KMS-11 (cell line): ENCODE results near the gene ASCC1.

Source experiments
- H2AFZ ChIP-seq: fragments of 200-600 bp; sonication (generic); 2 replicates; pipeline ENCODE4 v1.6.1; 2016; ENCODE audit warnings: antibody characterized with exemption, mixed run types, low read depth
- H3K27ac ChIP-seq: fragments of 200-600 bp; sonication (generic); 2 replicates; pipeline ENCODE4 v1.6.1; 2016; ENCODE audit warnings: mild to moderate bottlenecking, mixed run types
- H3K27me3 ChIP-seq: fragments of 200-600 bp; sonication (generic); 2 replicates; pipeline ENCODE4 v1.6.1; 2017; ENCODE audit warnings: mild to moderate bottlenecking, low read depth, mixed run types, moderate library complexity; ENCODE audit not compliant: insufficient read depth
- H3K36me3 ChIP-seq: fragments of 200-600 bp; sonication (generic); 2 replicates; pipeline ENCODE4 v1.6.1; 2017; ENCODE audit warnings: mild to moderate bottlenecking, mixed run types; ENCODE audit not compliant: insufficient read depth
- H3K4me1 ChIP-seq: fragments of 200-600 bp; sonication (generic); 2 replicates; pipeline ENCODE4 v1.6.1; 2016; ENCODE audit warnings: mild to moderate bottlenecking, low read depth, mixed run types; ENCODE audit not compliant: poor library complexity, severe bottlenecking
- H3K4me2 ChIP-seq: fragments of 200-600 bp; sonication (generic); 2 replicates; pipeline ENCODE4 v1.7.0; 2016; ENCODE audit warnings: mild to moderate bottlenecking, mixed run types
- H3K4me3 ChIP-seq: fragments of 200-600 bp; sonication (generic); IDR thresholded peaks from 2 replicates; pipeline ENCODE4 v1.6.1; 2017; ENCODE audit warnings: low read depth, low read length, mixed read lengths; ENCODE audit not compliant: insufficient read depth
- H3K79me2 ChIP-seq: fragments of 200-600 bp; sonication (generic); 2 replicates; pipeline ENCODE4 v1.6.1; 2016; ENCODE audit warnings: low read depth, mixed run types; ENCODE audit not compliant: insufficient read depth
- H3K9ac ChIP-seq: fragments of 200-600 bp; sonication (generic); 2 replicates; pipeline ENCODE4 v1.6.1; 2016; ENCODE audit warnings: mild to moderate bottlenecking, mixed run types
- H4K20me1 ChIP-seq: fragments of 200-600 bp; sonication (generic); 2 replicates; pipeline ENCODE4 v1.6.1; 2016; ENCODE audit warnings: mild to moderate bottlenecking, mixed run types; ENCODE audit not compliant: insufficient read depth
- CTCF ChIP-seq: fragments of 200-600 bp; sonication (generic); conservative IDR thresholded peaks from 2 replicates; pipeline ENCODE4 v1.6.1; 2017; ENCODE audit warnings: low read depth, mild to moderate bottlenecking, antibody characterized with exemption, low read length, moderate library complexity, mixed read lengths

ASCC1 gene

GRCh38 chr10:72215611-72216549, at the start of gene ASCC1, which contains the start of gene ANAPC16:
Gene ASCC1 (minus strand): TSS chr10:72216276. CDS start chr10:72213298, 2,978 bp downstream.
Gene ANAPC16 (plus strand): TSS chr10:72216012. CDS start chr10:72223915, 7,903 bp downstream.
- Histone ChIP-seq H3K36me3 (no peaks in the 10 kb centered on the region), H3K4me2 (peak within 1 kb of the TSS; percentile 90), H3K9ac (peak within 1 kb of the TSS; percentile 81), H3K4me1 (peaks cover 29% of the 10 kb centered on the region), H3K4me3 (no peak within 1 kb of the TSS), H3K27me3 (no peaks in the 10 kb centered on the region), H3K79me2 (peaks cover 48% of the 10 kb centered on the region), H2AFZ (peak within 1 kb of the TSS; percentile 76), H3K27ac (peak within 1 kb of the TSS; percentile 85), H4K20me1 (no peaks in the 10 kb centered on the region)
- no peak for TF ChIP-seq CTCF

- Histone ChIP-seq H4K20me1 (no peaks in the 10 kb centered on the region), H3K36me3 (no peaks in the 10 kb centered on the region), H2AFZ (no peak overlapping the region), H3K27me3 (no peaks in the 10 kb centered on the region), H3K4me2 (no peak overlapping the region; the same call in 1 of the 2 replicates), H3K9ac (no peak overlapping the region), H3K27ac (no peak overlapping the region), H3K79me2 (no peaks in the 10 kb centered on the region), H3K4me1 (peaks cover 59% of the 10 kb centered on the region), H3K4me3 (no peak overlapping the region)
- no peak for TF ChIP-seq CTCF
Measured at GRCh38 chr10:72265508-72265907, 49.4 kb upstream of the ASCC1 start.

GRCh38 chr10:72264536-72264935, 48.5 kb upstream of the ASCC1 start:
- peak overlapping the region; percentile 93; the same call in 1 of the 2 replicates for H3K27ac ChIP-seq
- H3K79me2 ChIP-seq, result no peaks in the 10 kb centered on the region
- H3K36me3 ChIP-seq, result no peaks in the 10 kb centered on the region
- peaks cover 69% of the 10 kb centered on the region for H3K4me1 ChIP-seq
- no peak for TF ChIP-seq CTCF
- H3K27me3 ChIP-seq, result no peaks in the 10 kb centered on the region
- no peak overlapping the region for H3K4me3 ChIP-seq
- H4K20me1 ChIP-seq, result no peaks in the 10 kb centered on the region
- no peak overlapping the region for H3K9ac ChIP-seq
- H3K4me2 ChIP-seq, result peak overlapping the region; percentile 93
- H2AFZ ChIP-seq, result no peak overlapping the region; the same call in 1 of the 2 replicates

GRCh38 chr10:72263613-72264241, 47.7 kb upstream of the ASCC1 start:
- Histone ChIP-seq H3K27me3 (no peaks in the 10 kb centered on the region), H3K36me3 (no peaks in the 10 kb centered on the region), H3K4me2 (peak overlapping the region; percentile 93), H2AFZ (no peak overlapping the region), H3K4me1 (peaks cover 77% of the 10 kb centered on the region), H4K20me1 (no peaks in the 10 kb centered on the region), H3K9ac (no peak overlapping the region; the same call in 1 of the 2 replicates), H3K27ac (peak overlapping the region; percentile 93), H3K79me2 (no peaks in the 10 kb centered on the region), H3K4me3 (no peak overlapping the region)
- no peak for TF ChIP-seq CTCF
